Measurements from ENCODE around the gene UNC119.

Gene UNC119

GRCh38 chr17:28498652-28499363 is 53.6 kb downstream of the UNC119 start:
- DNase-seq (ENCODE audit: low read depth in 2 of 2): no peak

GRCh38 chr17:28497931-28498330 is 54.5 kb downstream of the UNC119 start:
- DNase-seq (ENCODE audit: low read depth in 2 of 2): no peak

Measured in stimulated activated CD4-positive, alpha-beta T cell treated with anti-CD3 and anti-CD28 coated beads, Interleukin-1b, Interleukin-23, amount 100 ng/mL, for 4 hours (primary cell).